GM18511 (cell line): ENCODE results near the gene CDX2.
"Not testable (repeated sequence)": the region's sequence is repeated elsewhere in the genome, so short reads cannot be mapped to it uniquely, and the experiment has no call there.

Experiments
- ATAC-seq: cut with Tn5 transposase; IDR thresholded peaks from one replicate; pipeline ENCODE4 v1.9.1; 2021; ENCODE audit warnings: mild to moderate bottlenecking, moderate library complexity; ENCODE audit not compliant: unreplicated experiment

Gene CDX2

GRCh38 chr13:27965740-27966640 is 3.1 kb downstream of the CDX2 start:
- ATAC-seq = no peak

GRCh38 chr13:27965343-27965739 is 3.8 kb downstream of the CDX2 start:
- ATAC-seq = no peak

GRCh38 chr13:27964741-27965323 is 4.3 kb downstream of the CDX2 start:
- ATAC-seq = no peak

GRCh38 chr13:27964206-27964605 is 4.9 kb downstream of the CDX2 start:
- not testable (repeated sequence) for ATAC-seq

GRCh38 chr13:27963491-27963890 is 5.6 kb downstream of the CDX2 start:
- no peak for ATAC-seq

- no peak for ATAC-seq
Observed at GRCh38 chr13:27962982-27963381, 6.1 kb downstream of the CDX2 start.

- ATAC-seq = no peak
Observed at GRCh38 chr13:27962128-27962841, 6.8 kb downstream of the CDX2 start.

- ATAC-seq = no peak
Observed at GRCh38 chr13:27961227-27962085, 7.7 kb downstream of the CDX2 start.

GRCh38 chr13:27960362-27961226 is 8.5 kb downstream of the CDX2 start:
- ATAC-seq = peak; percentile 59

GRCh38 chr13:27959976-27960361 is 9.1 kb downstream of the CDX2 start:
- no peak for ATAC-seq

- ATAC-seq = no peak
Observed at GRCh38 chr13:27956576-27957300, 12.4 kb downstream of the CDX2 start.

GRCh38 chr13:27955014-27955591 is 14.0 kb downstream of the CDX2 start:
- no peak for ATAC-seq

GRCh38 chr13:27954406-27954851 is 14.7 kb downstream of the CDX2 start:
- ATAC-seq = peak; percentile 39

GRCh38 chr13:27953676-27954405 is 15.3 kb downstream of the CDX2 start:
- ATAC-seq = peak; percentile 92

GRCh38 chr13:27952876-27953675 is 16.0 kb downstream of the CDX2 start:
- ATAC-seq = peak; percentile 31

- no peak for ATAC-seq
Observed at GRCh38 chr13:27942972-27943371, 26.1 kb downstream of the CDX2 start.
